ENCODE measurements around the gene C17orf78. TPM values are rescaled to one million over a fixed set of nuclear protein-coding genes. Genes with fewer than 3 reads are reported as not detected.

Gene C17orf78
- polyA plus RNA-seq, 1 of the 3 experiments (the other 2 are of a cell fraction): not detected

- no peak for TF ChIP-seq YY1 (IDR thresholded peaks at IDR 0.05; ENCODE audit: low read depth)
- TF ChIP-seq SMC3 (IDR thresholded peaks at IDR 0.05; ENCODE audit: low read depth, low read length): no peak
- TF ChIP-seq MEF2A (IDR thresholded peaks at IDR 0.05; ENCODE audit: borderline replicate concordance, low read depth): no peak
- TF ChIP-seq GATA2 (CRISPR knock-in tag; IDR thresholded peaks at IDR 0.05): no peak
- no peak for TF ChIP-seq EZH2phosphoT487 (IDR thresholded peaks at IDR 0.05; ENCODE audit: borderline replicate concordance, low read depth)
- no peak for TF ChIP-seq FOSL2 (IDR thresholded peaks at IDR 0.05; ENCODE audit: borderline replicate concordance, low read depth)
These were observed 53.7 kb downstream of the C17orf78 start (continued) for GRCh38 chr17:37429453-37429852.

GRCh38 chr17:37430051-37430627 is 54.4 kb downstream of the C17orf78 start:
- H3K9me2 ChIP-seq: no peaks in the 10 kb centered on the region
- H3K36me3 ChIP-seq (replicated peaks in 1 of 2; ENCODE audit: control insufficient read depth in 1 of 2, insufficient read depth in 2 of 2, low read length in 1 of 2): peaks cover 24 to 53% of the 10 kb centered on the region in 2 experiments
- no peak overlapping the region for H3K9ac ChIP-seq
- H3K4me1 ChIP-seq (ENCODE audit: control insufficient read depth in 1 of 2, insufficient read depth in 2 of 2, low read depth in 1 of 2, low read length in 1 of 2): no peaks in the 10 kb centered on the region
- H3K27ac ChIP-seq (ENCODE audit: low read depth in 2 of 2, low read length in 1 of 2): peak overlapping the region in 1 of 2 experiments; percentile 55; a peak in 2 of 4 replicates
- H3K9me3 ChIP-seq: no peaks in the 10 kb centered on the region
- H3K79me2 ChIP-seq (ENCODE audit: insufficient read depth): peaks cover 33% of the 10 kb centered on the region
- H3K4me3 ChIP-seq (ENCODE audit: low read depth in 2 of 2, low read length in 1 of 2): no peak overlapping the region
- DNase-seq: no peak
- H3K4me2 ChIP-seq: no peak overlapping the region
- H3F3A ChIP-seq (replicated peaks; ENCODE audit: insufficient read depth): peaks cover 17% of the 10 kb centered on the region
- H2AFZ ChIP-seq (ENCODE audit: low read depth): peak overlapping the region; percentile 26; the same call in 1 of the 2 replicates
- POLR2A ChIA-PET: no interaction called here
- H3K27me3 ChIP-seq (ENCODE audit: insufficient read depth): no peaks in the 10 kb centered on the region
- TF ChIP-seq RFX5 (IDR thresholded peaks at IDR 0.05; ENCODE audit: low read length): no peak
- no peak for TF ChIP-seq REST (IDR thresholded peaks at IDR 0.05; ENCODE audit: low read depth, low read length)
- TF ChIP-seq NRF1 (IDR thresholded peaks at IDR 0.05; ENCODE audit: low read depth, low read length): no peak
- no peak for TF ChIP-seq FOSL2 (IDR thresholded peaks at IDR 0.05; ENCODE audit: borderline replicate concordance, low read depth)
- no peak for TF ChIP-seq TEAD4 (IDR thresholded peaks at IDR 0.05; ENCODE audit: borderline replicate concordance, insufficient read depth)
- TF ChIP-seq SIN3A (IDR thresholded peaks at IDR 0.05; ENCODE audit: borderline replicate concordance, low read depth, low read length): no peak
- 70% methylated on average over 1 of the region's 1 CpG for WGBS (ENCODE audit: low lambda C conversion rate)
- no peaks in the 10 kb centered on the region for H4K20me1 ChIP-seq (ENCODE audit: insufficient read depth)
- CTCF ChIA-PET: interaction anchor here (0.7 to 1.3 kb wide), 4 partner anchors 17 to 140 kb away, joined by 3 read pairs; no protein-coding TSS in a partner anchor

GRCh38 chr17:37432671-37433070 is 56.9 kb downstream of the C17orf78 start:
- H2AFZ ChIP-seq (ENCODE audit: low read depth): no peak overlapping the region
- no peaks in the 10 kb centered on the region for H3K9me3 ChIP-seq
- H3F3A ChIP-seq (replicated peaks; ENCODE audit: insufficient read depth): peaks cover 19% of the 10 kb centered on the region
- H3K9me2 ChIP-seq: no peaks in the 10 kb centered on the region
- POLR2A ChIA-PET: no interaction called here
- H4K20me1 ChIP-seq (ENCODE audit: insufficient read depth): no peaks in the 10 kb centered on the region
- no peak overlapping the region for H3K4me2 ChIP-seq
- no peak overlapping the region for H3K4me3 ChIP-seq (ENCODE audit: low read depth in 2 of 2, low read length in 1 of 2)
- no peak overlapping the region for H3K27ac ChIP-seq (ENCODE audit: low read depth in 2 of 2, low read length in 1 of 2)
- no peak overlapping the region for H3K9ac ChIP-seq
- peaks cover 8 to 40% of the 10 kb centered on the region in 2 experiments for H3K36me3 ChIP-seq (replicated peaks in 1 of 2; ENCODE audit: control insufficient read depth in 1 of 2, insufficient read depth in 2 of 2, low read length in 1 of 2)
- H3K27me3 ChIP-seq (ENCODE audit: insufficient read depth): no peaks in the 10 kb centered on the region
- TF ChIP-seq FOSL2 (IDR thresholded peaks at IDR 0.05; ENCODE audit: borderline replicate concordance, low read depth): no peak
- 92% methylated on average over 2 of the region's 2 CpGs for WGBS (ENCODE audit: low lambda C conversion rate)
- DNase-seq: no peak
- peaks cover 42% of the 10 kb centered on the region for H3K79me2 ChIP-seq (ENCODE audit: insufficient read depth)
- CTCF ChIA-PET: no interaction called here
- H3K4me1 ChIP-seq (ENCODE audit: control insufficient read depth in 1 of 2, insufficient read depth in 2 of 2, low read depth in 1 of 2, low read length in 1 of 2): no peaks in the 10 kb centered on the region

All from SK-N-SH (cell line).